Ovary (tissue), 9 donors: ENCODE data around the gene DNTTIP2. TPM values are rescaled to one million over a fixed set of nuclear protein-coding genes. Genes with fewer than 3 reads are reported as not detected.
"Not testable (repeated sequence)": the region's sequence is repeated elsewhere in the genome, so short reads cannot be mapped to it uniquely, and the experiment has no call there.

Experiments
- DNase-seq, 5 donors: peaks; one replicate each; pipeline ENCODE4 v3.0.0-alpha.2; 2019 to 2020
- H3K27ac ChIP-seq, 2 donors: fragments of 200-600 bp; one replicate each; pipeline versions ENCODE4 v1.5.1 to v1.8.0; 2019 to 2022
- H3K27me3 ChIP-seq: fragments of 200-600 bp; one replicate; pipeline ENCODE4 v1.8.0; 2022
- H3K36me3 ChIP-seq: fragments of 200-600 bp; sonication (generic); one replicate; pipeline ENCODE4 v1.5.1; 2019
- H3K4me1 ChIP-seq: one replicate; pipeline ENCODE4 v1.8.1; 2013; ENCODE audit warnings: mild to moderate bottlenecking, moderate library complexity; ENCODE audit not compliant: insufficient read depth
- H3K4me3 ChIP-seq: fragments of 200-600 bp; sonication (generic); one replicate; pipeline ENCODE4 v1.5.1; 2017
- H3K9me3 ChIP-seq, 2 donors: fragments of 200-600 bp in 1 of 2; sonication (generic) in 1 of 2; one replicate each; pipeline versions ENCODE4 v1.5.1 to v1.8.1; 2013 to 2019; ENCODE audit warnings: mild to moderate bottlenecking in 1 of 2, moderate library complexity in 1 of 2
- EP300 ChIP-seq: sonication (generic); formaldehyde crosslinking; IDR thresholded peaks from one replicate; pipeline ENCODE4 v1.6.1; 2017; ENCODE audit warnings: antibody characterized with exemption
- POLR2A ChIP-seq: fragments of 450-650 bp; IDR thresholded peaks from one replicate; pipeline ENCODE4 v1.6.1; 2017; ENCODE audit warnings: antibody characterized with exemption, mild to moderate bottlenecking, moderate library complexity
- WGBS, 3 donors: extraction: QIAGEN DNeasy Blood & Tissue Kit in 1 of 3; methylation state at CpG; one replicate each; pipeline versions ENCODE4 v1.1.5 to v1.1.7; 2013 to 2017; 5-methylcytosine and 5-hydroxymethylcytosine counted together
- intact Hi-C, 4 donors: fragments of 100-400 bp; cut with DNase I; formaldehyde crosslinking; loops; one replicate each; pipeline versions ENCODE4 v1.11.0 to v1.15.1; 2022 to 2023
- polyA plus RNA-seq, 2 donors: library from polyadenylated mRNA; stranded (reverse); fragments of 200-250 nt in 1 of 2; fragments of 350-450 nt in 1 of 2; fragmentation: Illumina TruSeq in 1 of 2; extraction: RNeasy Lipid Tissue Mini Kit (QIAGEN cat#74804) in 1 of 2; gene quantifications; one replicate each; pipeline ENCODE4 v1.2.3, GENCODE V29; 2013 to 2014
- total RNA-seq, 7 donors: library from RNA; depleted of rRNA in 2 of 7; stranded (reverse); fragments of >200 nt in 2 of 7; fragmentation: NEBNext Ultra II Directional in 3 of 7; extraction: Animal tissue kit (Norgen Biotek cat#: 25700) in 3 of 7; gene quantifications; one replicate each; pipeline versions ENCODE4 v1.1.0 to v1.2.4, GENCODE V29; 2016 to 2023
- TF ChIP-seq, protein P1 (sequence below), 3 donors: fragments of 450-650 bp in 2 of 3; fragments of 200-600 bp in 1 of 3; IDR thresholded peaks; one replicate each; pipeline versions ENCODE4 v1.5.1 to v1.8.0; 2016 to 2022; ENCODE audit warnings: antibody characterized with exemption in 3 of 3, mild to moderate bottlenecking in 1 of 3
- donor health status: DM: no; HTN: no; CAD: no; lungs with moderate emphysema.
- donor health status: DM: no; HTN: no; CAD: no.
- donor health status: Bipolar disorder and iron deficiency.
- donor health status: DM: yes; HTN: yes; CAD: no.
- donor health status: DM: no; HTN: no; CAD: no.
- donor health status: DM: yes; HTN: yes; CAD: no.

DNTTIP2 gene
- total and polyA plus RNA-seq, 9 donors = 17.8 to 60.0 (median 41.0) TPM

DNA sequence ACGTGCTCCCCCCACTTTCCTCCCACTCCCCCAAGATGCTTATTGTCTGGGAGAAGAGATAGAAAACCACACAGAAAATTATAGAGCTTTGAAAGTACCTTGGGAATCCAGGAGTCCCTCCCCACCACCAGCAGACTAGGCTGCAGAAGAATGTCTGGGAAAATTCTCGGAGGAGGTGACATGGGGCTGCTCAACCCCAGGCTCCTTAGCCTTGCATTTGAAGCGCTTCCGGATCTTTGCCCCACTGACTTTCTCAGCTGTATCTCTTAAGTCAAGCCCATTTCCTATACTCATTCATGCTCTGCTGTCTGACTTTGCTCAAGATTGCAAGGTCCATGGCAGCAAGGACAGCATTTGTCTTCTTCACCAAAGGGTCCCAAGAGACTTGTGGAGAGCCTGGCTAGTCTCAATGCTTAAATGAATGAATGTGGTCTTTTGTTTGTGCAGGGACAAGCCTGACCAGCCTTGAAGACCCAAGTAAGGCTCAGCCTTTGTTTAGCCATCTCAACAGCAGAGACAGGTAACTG lies 38.0 kb downstream of the DNTTIP2 start:
- Histone ChIP-seq H3K36me3 (no peaks in the 10 kb centered on the region), H3K27ac (no peak overlapping the region), H3K4me3 (no peak overlapping the region), H3K4me1 (peaks cover 4% of the 10 kb centered on the region), H3K27me3 (no peaks in the 10 kb centered on the region), H3K9me3 (no peaks in the 10 kb centered on the region)
- intact Hi-C loops = loop anchor here (5.0 to 10.0 kb wide), 5 partner anchors 209 to 1969 kb away; partner anchors contain the start of gene FNBP1L (in 1 of the 4)
- 84 to 95% (median 94%) methylated on average over 4 of the region's 4 CpGs for WGBS, 3 donors
- no peak for DNase-seq
- TF ChIP-seq POLR2A = no peak
- no peak for TF ChIP-seq EP300
- TF ChIP-seq, protein P1, sequence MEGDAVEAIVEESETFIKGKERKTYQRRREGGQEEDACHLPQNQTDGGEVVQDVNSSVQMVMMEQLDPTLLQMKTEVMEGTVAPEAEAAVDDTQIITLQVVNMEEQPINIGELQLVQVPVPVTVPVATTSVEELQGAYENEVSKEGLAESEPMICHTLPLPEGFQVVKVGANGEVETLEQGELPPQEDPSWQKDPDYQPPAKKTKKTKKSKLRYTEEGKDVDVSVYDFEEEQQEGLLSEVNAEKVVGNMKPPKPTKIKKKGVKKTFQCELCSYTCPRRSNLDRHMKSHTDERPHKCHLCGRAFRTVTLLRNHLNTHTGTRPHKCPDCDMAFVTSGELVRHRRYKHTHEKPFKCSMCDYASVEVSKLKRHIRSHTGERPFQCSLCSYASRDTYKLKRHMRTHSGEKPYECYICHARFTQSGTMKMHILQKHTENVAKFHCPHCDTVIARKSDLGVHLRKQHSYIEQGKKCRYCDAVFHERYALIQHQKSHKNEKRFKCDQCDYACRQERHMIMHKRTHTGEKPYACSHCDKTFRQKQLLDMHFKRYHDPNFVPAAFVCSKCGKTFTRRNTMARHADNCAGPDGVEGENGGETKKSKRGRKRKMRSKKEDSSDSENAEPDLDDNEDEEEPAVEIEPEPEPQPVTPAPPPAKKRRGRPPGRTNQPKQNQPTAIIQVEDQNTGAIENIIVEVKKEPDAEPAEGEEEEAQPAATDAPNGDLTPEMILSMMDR (IDR thresholded peaks at IDR 0.05) = no peak

GRCh38 chr1:93839753-93840152 lies 39.3 kb downstream of the DNTTIP2 start:
- no peak overlapping the region for H3K4me3 ChIP-seq
- no peaks in the 10 kb centered on the region for H3K36me3 ChIP-seq
- DNase-seq = no peak
- no peaks in the 10 kb centered on the region for H3K4me1 ChIP-seq
- H3K27ac ChIP-seq = no peak overlapping the region
- intact Hi-C loops = loop anchor here (5.0 to 10.0 kb wide), 5 partner anchors 207 to 1967 kb away; partner anchors contain the start of gene FNBP1L (in 1 of the 4)
- no peak for TF ChIP-seq EP300
- H3K27me3 ChIP-seq = no peaks in the 10 kb centered on the region
- no peaks in the 10 kb centered on the region for H3K9me3 ChIP-seq
- WGBS, 3 donors = 85 to 93% (median 89%) methylated on average over 2 of the region's 2 CpGs

DNA sequence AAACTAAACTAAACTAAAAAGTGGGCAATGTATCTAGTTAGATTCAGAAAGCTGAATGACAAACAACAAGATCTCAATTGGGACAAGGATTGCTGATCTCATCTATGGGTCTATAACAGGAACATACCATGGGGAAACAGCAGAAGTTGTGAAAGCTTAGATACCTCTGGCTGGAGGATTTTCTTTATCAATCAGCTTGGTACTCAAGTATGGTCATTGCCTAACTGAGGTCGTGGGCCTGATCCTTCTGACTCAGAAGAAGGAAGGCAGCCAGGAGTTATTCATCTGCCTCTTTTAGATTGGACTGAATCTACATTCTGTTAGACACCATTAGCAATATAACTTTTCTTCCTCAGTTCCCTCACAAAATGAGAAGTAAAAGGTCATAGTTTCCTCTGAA lies 39.7 kb downstream of the DNTTIP2 start:
- no peaks in the 10 kb centered on the region for H3K9me3 ChIP-seq
- H3K36me3 ChIP-seq = no peaks in the 10 kb centered on the region
- H3K27ac ChIP-seq = no peak overlapping the region
- no peaks in the 10 kb centered on the region for H3K4me1 ChIP-seq
- intact Hi-C loops = no loop called here
- TF ChIP-seq EP300 = no peak
- TF ChIP-seq POLR2A = no peak
- TF ChIP-seq, protein P1 (IDR thresholded peaks at IDR 0.05) = no peak
- no peak for DNase-seq
- 3 to 58% (median 27%) methylated on average over 1 of the region's 1 CpG for WGBS, 3 donors
- no peak overlapping the region for H3K4me3 ChIP-seq
- no peaks in the 10 kb centered on the region for H3K27me3 ChIP-seq

DNA sequence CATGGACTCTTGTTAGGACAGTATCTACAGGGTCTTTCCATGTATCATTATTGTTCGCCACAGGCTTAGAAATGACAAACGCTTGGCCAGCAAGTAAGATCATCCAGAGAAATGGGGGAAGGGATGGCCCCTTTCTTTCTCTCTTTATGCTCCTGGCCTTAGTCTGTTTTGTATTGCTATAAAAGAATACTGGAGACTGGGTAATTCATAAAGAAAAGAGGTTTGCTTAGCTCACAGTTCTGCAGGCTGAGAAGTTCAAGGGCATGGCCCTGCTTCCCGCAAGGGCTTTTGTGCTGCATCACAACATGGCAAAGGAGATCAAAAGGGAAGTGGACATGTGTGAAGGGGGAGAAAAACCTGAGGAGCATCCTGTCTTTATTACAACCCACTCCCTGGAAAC lies 41.0 kb downstream of the DNTTIP2 start:
- TF ChIP-seq, protein P1 (IDR thresholded peaks at IDR 0.05) = no peak
- TF ChIP-seq EP300 (no peak), POLR2A (no peak)
- H3K27me3 ChIP-seq = no peaks in the 10 kb centered on the region
- WGBS, 3 donors = 83 to 88% (median 85%) methylated on average over 3 of the region's 3 CpGs

DNA sequence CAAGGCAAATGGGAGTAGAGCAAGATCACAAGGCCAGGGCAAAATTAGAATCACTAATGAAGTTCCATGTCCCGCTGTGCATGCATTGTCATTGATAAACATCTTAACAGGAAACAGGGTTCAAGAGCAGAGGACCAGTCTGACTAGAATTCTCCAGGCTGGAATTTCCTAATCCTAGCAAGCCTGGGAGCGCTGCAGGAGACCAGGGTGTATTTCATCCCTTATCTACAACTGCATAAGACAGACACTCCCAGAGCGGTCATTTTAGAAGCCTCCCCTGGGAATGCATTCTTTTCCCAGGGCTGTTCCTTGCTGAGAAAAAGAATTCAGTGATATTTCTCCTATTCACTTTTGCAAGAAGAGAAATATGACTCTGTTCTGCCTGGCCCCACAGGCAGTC lies 45.7 kb downstream of the DNTTIP2 start:
- H3K27me3 ChIP-seq, intact Hi-C loops, H3K36me3 ChIP-seq, DNase-seq, H3K27ac ChIP-seq, H3K4me1 ChIP-seq, H3K4me3 ChIP-seq, H3K9me3 ChIP-seq: not testable (repeated sequence)
- WGBS, 3 donors = 75 to 87% (median 84%) methylated on average over 3 of the region's 3 CpGs

More for the DNA sequence above, 41.0 kb downstream of the DNTTIP2 start:
- Histone ChIP-seq H3K36me3 (no peaks in the 10 kb centered on the region), H3K27ac (no peak overlapping the region), H3K4me1 (no peaks in the 10 kb centered on the region), H3K9me3 (no peaks in the 10 kb centered on the region), H3K4me3 (no peak overlapping the region)
- intact Hi-C loops = no loop called here
- no peak for DNase-seq
